Measurements from ENCODE around the gene ASCL3.
"Not testable (repeated sequence)": the region's sequence is repeated elsewhere in the genome, so short reads cannot be mapped to it uniquely, and the experiment has no call there.

ASCL3 gene, protein sequence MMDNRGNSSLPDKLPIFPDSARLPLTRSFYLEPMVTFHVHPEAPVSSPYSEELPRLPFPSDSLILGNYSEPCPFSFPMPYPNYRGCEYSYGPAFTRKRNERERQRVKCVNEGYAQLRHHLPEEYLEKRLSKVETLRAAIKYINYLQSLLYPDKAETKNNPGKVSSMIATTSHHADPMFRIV

DNA sequence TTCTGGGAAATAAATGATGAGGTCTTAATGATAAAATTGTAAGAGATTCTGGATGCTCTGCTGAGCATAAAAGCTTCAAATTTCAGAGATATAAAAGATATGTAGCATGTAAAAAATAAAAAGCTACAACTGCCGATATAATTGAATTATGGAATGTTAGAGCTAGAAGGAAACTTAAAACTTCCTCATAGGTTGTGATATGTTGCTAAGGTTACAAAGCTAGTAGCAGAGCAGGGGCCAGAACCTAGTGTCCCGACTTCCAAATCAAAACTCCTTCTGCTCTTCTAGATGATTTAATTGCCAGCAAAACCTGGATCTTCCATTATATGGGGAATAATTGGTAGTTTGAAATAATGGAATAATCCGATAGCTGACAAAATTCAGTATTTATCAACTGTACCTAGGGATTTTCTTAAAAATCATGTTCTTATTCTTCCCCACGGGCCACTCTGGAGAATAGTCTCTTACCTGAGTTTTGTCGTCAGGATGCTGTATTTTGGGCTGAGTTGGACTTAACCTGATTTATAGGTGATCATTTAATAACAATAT lies at the start of gene ASCL3:
ASCL3 (minus strand) TSS at position 499 of the 549 bp plus-strand sequence. CDS start 4,855 bp downstream, outside the sequence.
- no peak for DNase-seq

- DNase-seq: no peak
These were observed 46.6 kb upstream of the ASCL3 start for GRCh38 chr11:8989453-8989852.

DNA sequence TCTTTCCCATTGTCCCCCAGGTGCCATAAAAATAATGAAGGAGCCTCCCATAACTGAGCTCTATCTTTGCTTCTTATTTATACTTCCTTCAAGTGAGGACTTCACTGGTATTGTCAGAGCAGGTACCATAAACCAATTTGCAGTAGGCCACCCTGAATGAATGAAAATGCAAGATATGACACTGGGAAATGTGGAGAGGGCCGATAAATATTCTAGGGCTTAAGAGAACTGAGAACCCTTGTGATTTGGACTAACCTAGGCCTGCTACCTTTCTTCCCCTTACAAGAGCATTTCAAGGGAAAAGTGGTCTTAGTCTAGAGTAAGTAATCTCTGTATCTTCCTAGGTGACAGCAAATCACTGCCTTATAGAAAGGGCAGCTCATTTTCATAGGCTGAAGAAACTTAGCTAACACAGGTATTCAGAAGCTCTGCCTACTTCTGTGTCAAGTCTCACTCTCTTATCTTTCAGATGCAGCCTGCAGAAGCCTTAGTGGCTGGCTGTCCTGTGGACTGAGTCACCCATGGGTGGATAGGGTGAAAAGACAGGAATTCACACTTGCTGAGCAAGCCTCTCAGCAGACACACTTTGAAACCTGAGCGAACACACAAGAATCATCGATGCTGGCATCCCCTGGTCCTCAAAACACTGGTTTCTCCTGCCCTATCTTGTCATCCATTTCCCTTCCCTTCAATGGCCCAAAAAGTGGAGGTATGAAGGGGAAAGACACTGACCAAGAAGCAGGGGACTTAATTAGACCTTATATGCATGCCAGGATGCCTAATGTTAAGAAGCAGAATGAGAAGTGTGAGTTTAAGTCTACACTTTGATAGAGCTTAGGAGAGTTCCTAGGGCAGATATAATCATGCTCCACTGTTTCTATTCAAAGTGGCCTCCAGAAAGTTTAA lies 45.8 kb upstream of the ASCL3 start:
- DNase-seq: no peak

GRCh38 chr11:8987446-8987845 lies 44.6 kb upstream of the ASCL3 start:
- DNase-seq: no peak

DNA sequence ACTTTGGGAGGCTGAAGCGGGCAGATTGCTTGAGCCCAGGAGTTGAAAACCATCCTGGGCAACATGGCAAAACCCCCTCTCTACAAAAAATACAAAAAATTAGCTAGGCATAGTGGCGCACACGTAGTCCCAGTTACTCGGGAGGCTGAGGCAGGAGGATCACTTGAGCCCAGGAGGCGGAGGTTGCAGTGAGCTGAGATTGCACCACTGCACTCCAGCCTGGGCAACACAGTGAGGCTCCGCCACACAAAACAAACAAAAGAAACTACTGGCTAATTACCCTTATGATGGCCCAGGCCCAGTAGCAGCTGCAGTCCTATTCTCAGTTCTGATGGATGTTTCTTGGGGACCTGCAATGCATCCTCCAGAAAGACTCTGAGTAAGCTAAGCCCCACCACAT lies 44.0 kb upstream of the ASCL3 start:
- not testable (repeated sequence) for DNase-seq

DNA sequence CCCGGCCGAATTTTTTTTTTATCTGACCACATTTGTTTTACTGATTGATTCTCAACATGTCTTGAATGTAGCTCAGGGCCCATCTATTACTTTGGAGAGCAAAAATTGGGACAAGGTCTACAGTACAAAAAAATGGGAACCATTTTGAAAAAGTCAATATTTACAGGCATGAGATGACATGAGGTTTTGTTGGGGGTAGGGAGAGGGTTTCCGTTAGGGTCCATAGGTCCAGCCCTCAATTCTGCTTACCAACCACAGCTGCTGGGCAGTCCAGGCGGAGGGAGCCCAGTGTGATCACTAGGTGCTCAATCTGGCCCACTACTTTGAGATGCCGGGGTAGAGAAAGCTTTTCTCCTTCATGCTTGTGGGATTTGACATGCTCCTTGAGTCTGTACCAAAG lies 42.6 kb upstream of the ASCL3 start:
- no peak for DNase-seq

DNA sequence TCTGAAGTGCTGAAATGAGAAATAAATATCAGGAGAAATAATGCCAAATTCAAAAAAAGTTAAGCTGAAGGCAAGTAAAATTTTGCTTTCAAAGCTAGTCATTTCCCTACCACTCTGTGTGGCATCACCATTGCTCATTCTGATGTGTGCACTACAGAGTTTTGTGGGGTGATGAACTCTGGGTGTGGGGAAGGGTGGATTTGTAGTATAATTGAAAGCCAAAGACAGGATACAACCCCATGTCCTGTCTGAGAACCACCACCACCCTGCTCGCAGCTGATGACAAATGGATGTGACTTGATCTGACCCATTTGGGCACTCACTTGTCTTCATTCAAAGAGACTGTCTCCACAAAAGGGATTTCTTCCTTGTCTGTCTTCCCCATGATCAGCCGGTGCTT lies 40.7 kb upstream of the ASCL3 start:
- no peak for DNase-seq

- DNase-seq: no peak
These were observed 37.7 kb upstream of the ASCL3 start for GRCh38 chr11:8980485-8980884.

- not testable (repeated sequence) for DNase-seq
These were observed 36.5 kb upstream of the ASCL3 start for GRCh38 chr11:8979365-8979764.

- DNase-seq: no peak
These were observed 30.3 kb upstream of the ASCL3 start for GRCh38 chr11:8973121-8973520.

- no peak for DNase-seq
These were observed 29.1 kb upstream of the ASCL3 start for GRCh38 chr11:8971924-8972316.

GRCh38 chr11:8971196-8971923 lies 28.5 kb upstream of the ASCL3 start:
- no peak for DNase-seq

DNA sequence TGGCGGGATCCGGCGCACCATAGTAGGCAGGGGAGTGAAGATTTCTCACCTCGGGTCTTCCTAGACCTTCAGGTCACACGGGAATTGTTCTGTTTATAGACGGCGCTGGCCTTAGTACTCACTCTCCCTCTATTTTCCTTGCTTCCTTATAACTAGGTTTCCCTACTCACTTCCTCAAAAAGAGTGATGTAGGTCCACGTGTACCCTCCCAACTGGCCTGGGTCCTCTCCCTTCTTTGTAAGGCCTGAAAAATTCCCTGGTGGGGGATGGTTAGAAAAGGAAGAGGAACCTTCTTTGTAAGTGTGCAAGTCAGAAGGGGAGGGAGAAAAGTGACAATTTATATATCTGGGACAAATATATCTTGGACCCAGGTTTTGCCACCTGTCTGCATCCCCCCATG lies 24.4 kb upstream of the ASCL3 start:
- DNase-seq: no peak

DNA sequence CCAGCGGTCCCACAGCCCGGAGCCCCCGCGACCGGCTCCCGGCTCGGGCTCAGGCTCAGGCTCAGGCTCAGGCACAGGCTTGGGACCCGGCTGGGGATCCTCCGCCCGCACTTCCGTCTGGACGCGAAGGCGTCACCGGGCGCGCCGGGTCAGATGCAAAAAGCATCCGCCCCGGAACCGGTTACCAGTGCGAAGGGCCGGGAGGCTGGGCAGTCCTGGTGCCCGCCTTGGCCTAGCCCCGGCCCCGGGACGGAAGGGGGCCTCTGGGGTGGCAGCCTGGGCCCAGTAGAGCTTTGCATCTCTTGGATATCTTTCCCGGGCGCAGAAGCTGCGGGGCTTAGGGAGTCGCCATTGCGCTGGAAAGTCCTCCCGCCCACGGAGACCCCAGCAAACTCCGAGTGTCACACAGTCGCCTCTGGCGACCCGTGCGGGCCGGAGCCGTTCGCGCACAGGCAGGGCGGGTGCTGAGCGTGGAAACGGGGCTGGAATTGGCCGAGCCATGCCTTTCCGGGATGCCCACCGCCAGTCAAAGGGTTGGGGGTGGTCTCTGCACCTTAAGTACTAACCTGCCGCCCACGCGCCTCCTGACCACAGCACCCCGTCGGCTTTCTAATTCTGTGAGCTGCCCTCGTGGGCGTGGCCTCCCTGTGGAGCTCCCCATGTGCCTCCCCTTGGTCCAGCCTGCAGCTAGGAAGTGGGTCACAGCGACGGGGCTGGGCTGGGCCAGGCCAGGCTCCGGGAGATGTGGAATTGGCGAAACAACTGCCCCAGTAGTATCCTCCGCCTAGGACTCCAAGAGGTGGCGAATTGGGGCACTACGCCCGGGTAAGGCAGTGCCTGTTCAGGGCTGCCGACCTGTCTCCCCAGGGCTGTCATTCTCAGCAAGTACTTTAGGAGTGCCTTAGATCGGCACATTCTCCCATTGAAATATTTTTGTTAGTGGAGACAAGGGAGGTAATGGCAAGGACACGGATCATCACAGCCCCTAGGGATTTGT lies 21.8 kb upstream of the ASCL3 start, which contains the start of gene TMEM9B:
TMEM9B (minus strand) TSS at position 119 of the 997 bp plus-strand sequence. CDS start 129 bp downstream, outside the sequence.
- peak; percentile 83 for DNase-seq

DNA sequence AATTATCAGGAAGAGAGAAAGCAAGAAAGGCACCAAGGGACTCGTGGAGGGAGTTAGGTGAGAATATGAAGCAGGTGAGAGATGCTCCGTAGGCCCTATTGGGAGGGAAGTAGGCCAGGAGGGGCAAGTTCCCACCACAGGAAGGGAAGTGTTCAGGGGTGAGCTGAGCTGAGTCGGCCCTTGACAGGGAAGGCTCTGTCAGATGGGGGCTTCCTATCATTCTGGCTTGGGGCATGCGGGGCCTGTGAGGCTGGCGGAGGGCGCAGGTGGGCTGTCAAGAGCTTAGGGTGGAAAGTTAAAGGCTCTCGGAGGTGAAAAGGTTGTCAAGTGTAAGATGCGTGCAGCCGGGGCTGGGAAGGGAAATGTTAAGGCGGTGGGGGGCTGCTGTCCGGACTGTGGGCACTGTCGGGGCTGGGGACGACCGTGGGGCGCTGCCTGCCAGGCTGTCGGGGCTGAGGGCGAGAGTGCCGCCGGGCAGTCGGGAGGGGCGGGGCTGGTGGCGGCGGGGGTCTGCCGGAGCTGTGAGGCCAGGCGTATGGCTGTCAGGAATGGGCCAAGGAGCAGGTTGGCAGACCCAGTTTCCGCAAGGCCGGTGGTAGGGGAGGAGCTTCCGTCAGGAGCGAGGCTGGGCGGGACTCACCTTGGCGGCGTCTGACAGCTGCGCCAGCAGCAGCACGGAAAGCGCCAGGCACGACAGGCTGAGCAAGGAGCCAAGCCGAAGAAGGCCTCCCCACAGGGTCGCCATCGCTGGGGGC lies 20.9 kb upstream of the ASCL3 start:
- peak; percentile 80 for DNase-seq

DNA sequence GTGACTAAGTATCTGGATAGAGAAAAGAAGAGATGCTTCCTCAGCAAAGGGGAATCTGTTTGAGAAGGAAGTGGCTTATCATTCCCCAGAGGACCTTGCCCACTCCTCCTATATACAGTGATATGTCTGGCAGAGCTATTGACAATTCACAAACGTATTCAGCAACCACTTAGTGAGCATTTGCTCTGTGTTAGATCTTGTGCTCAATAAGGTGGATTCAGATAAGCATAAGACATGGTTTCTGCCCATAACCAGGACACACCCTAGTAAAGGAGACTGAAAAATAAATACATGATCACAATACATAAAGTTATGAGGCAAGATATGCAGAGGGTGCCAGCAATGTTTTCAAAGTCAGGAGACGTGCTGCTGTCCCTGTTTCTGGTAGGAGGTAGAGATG lies 20.0 kb upstream of the ASCL3 start:
- DNase-seq: no peak

DNA sequence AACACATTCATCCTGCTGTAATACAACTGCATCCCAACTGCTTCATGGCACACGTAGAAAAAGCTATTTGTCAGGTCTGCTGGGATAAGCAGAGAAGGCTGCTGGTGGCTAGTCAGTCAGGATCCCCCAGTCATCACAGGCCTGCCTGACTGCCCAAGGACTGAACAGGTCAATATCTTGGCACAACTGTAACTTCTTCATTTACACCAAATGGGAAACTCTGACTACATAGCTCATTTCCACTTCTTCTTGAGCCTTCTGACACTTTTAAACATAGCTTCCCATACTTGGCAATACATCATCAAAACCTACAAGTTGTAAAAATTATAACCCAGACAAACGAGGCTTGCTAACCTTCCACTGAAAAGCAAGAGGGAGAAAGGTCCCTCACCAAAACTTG lies 18.6 kb upstream of the ASCL3 start:
- no peak for DNase-seq

- peak; percentile 57 for DNase-seq
These were observed 16.8 kb upstream of the ASCL3 start for GRCh38 chr11:8959546-8960166.

DNA sequence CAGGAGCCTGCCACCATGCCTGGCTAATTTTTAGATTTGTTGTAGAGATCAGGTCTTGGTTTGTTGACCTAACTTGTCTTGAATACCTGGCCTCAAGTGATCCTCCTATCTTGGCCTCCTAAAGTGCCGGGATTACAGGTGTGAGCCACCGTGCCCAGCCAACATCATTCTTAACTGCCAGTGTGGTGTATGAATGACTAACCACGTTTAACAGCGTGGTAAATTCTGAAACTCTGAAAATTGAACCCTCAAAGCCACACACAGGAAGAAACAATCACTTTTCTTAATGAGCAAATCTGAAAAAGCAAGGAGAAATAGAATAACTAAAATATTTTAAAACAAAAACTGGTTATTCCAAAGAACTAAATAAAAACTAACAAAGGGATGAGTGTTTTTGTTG lies 14.0 kb upstream of the ASCL3 start:
- no peak for DNase-seq

DNA sequence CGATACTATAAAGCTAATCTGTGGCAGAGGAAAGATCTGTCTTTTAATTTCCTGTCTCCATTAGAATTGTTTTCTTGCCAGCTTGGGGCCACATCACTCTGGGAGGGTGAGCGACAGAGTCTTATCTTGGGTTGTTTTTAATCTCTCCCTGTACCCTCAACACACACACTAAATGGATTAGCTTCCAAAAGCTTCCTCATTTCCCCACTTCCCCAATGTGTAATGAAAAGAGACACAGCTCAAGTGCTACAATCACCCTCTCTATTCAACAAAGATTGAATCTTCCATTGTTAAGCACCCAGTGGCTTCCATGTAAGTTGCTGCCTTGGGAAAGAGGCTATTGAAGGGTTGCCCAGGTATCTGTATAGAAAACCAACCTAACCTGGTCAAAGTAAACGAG lies 6.1 kb upstream of the ASCL3 start:
- DNase-seq: no peak
